NT2/D1 (cell line): ENCODE measurements around the gene CCPG1.

Source experiments
- SUZ12 ChIP-seq: IDR thresholded peaks from 2 replicates; pipeline ENCODE4 v1.6.1; 2011; ENCODE audit not compliant: insufficient read length, insufficient read depth; ENCODE audit errors: extremely low read depth
- ZNF274 ChIP-seq: IDR thresholded peaks from 2 replicates; pipeline ENCODE4 v1.6.1; 2011; ENCODE audit warnings: mild to moderate bottlenecking, low read depth, low read length

DNA sequence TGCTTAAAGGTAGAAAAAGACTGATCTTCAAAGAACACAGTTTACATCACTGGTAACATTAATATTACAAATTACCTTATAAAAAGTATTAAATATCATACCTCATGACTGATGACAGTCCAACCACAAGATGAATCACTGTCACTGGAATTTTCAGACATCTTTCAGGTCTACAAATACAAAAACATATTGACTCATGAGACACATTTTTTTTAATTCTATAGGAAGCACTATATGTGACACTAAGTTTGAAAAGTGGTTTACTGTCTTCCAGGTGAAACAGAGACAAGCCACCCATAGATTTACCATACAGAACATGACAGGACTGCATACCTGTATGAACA, 18.9 kb downstream of the CCPG1 start:
- TF ChIP-seq ZNF274: no peak
- TF ChIP-seq SUZ12: no peak
